Activated CD8-positive, alpha-beta T cell treated with anti-CD3 and anti-CD28 coated beads, Interleukin-2, amount 10 ng/mL, durations not matched to agents 7 days and 5 days (primary cell): ENCODE measurements around the gene IL17RE. TPM values are rescaled to one million over a fixed set of nuclear protein-coding genes. Genes with fewer than 3 reads are reported as not detected.
"Not testable (repeated sequence)": the region's sequence is repeated elsewhere in the genome, so short reads cannot be mapped to it uniquely, and the experiment has no call there.

Source experiments
- ATAC-seq: fragments of 150-1000 bp; cut with Tn5 transposase; one replicate; pipeline ENCODE4 v1.10.0; 2021; ENCODE audit warnings: moderate library complexity
- CTCF ChIA-PET: fragments of 350-600 bp; sonication (Branson Sonifier 250); formaldehyde crosslinking; loops from one replicate; lab custom pipeline; 2021; ENCODE audit warnings: antibody characterized with exemption; lab: Charles Lee
- POLR2A ChIA-PET: fragments of 350-600 bp; sonication (Branson Sonifier 250); formaldehyde crosslinking; loops from one replicate; lab custom pipeline; 2021; ENCODE audit warnings: antibody characterized with exemption; lab: Charles Lee
- DNase-seq: peaks from one replicate; pipeline ENCODE4 v3.0.0-alpha.2; 2020
- H3K27ac Mint-ChIP-seq: one replicate; pipeline ENCODE4 v1.8.0; 2021; ENCODE audit warnings: mild to moderate bottlenecking, mixed read lengths
- H3K27me3 Mint-ChIP-seq: one replicate; pipeline ENCODE4 v1.8.0; 2021; ENCODE audit warnings: low read depth, mixed read lengths
- H3K36me3 Mint-ChIP-seq: one replicate; pipeline ENCODE4 v1.8.0; 2021; ENCODE audit warnings: low read depth, mixed read lengths
- H3K4me1 Mint-ChIP-seq: one replicate; pipeline ENCODE4 v1.8.0; 2021; ENCODE audit warnings: low read depth, mixed read lengths
- H3K4me3 Mint-ChIP-seq: one replicate; pipeline ENCODE4 v1.8.0; 2021; ENCODE audit warnings: mild to moderate bottlenecking, mixed read lengths
- H3K9me3 Mint-ChIP-seq: one replicate; pipeline ENCODE4 v1.8.0; 2022; ENCODE audit warnings: mixed read lengths; ENCODE audit not compliant: insufficient read depth
- total RNA-seq, 2 experiments: library from RNA; stranded (reverse); gene quantifications; one replicate each; pipeline ENCODE4 v1.2.3, GENCODE V29; 2021

The IL17RE gene
- total RNA-seq, 2 experiments from 2014 or later = 1.3 to 1.8 TPM

GRCh38 chr3:9884555-9885165 lies 18.0 kb upstream of the IL17RE start:
- H3K4me1 Mint-ChIP-seq = peaks cover 3% of the 10 kb centered on the region
- CTCF ChIA-PET = interaction anchor here (1.0 to 1.8 kb wide), 3 partner anchors 46 to 380 kb away, joined by 3 to 6 read pairs (median 5); no protein-coding TSS in a partner anchor
- H3K9me3 Mint-ChIP-seq = no peaks in the 10 kb centered on the region
- no peaks in the 10 kb centered on the region for H3K36me3 Mint-ChIP-seq
- ATAC-seq = no peak
- H3K4me3 Mint-ChIP-seq = no peak overlapping the region
- POLR2A ChIA-PET = no interaction called here
- H3K27me3 Mint-ChIP-seq = peaks cover 8% of the 10 kb centered on the region
- no peak overlapping the region for H3K27ac Mint-ChIP-seq
- no peak for DNase-seq

GRCh38 chr3:9886328-9886727 lies 16.3 kb upstream of the IL17RE start:
- H3K27ac Mint-ChIP-seq = no peak overlapping the region
- peaks cover 5% of the 10 kb centered on the region for H3K27me3 Mint-ChIP-seq
- POLR2A ChIA-PET = no interaction called here
- peaks cover 6% of the 10 kb centered on the region for H3K36me3 Mint-ChIP-seq
- H3K4me3 Mint-ChIP-seq = no peak overlapping the region
- peaks cover 11% of the 10 kb centered on the region for H3K4me1 Mint-ChIP-seq
- no peak for DNase-seq
- CTCF ChIA-PET = interaction anchor here (1.3 kb wide), 1 partner anchor 16 kb away, joined by 3 read pairs; the partner anchor contains the start of gene IL17RE
- no peaks in the 10 kb centered on the region for H3K9me3 Mint-ChIP-seq
- no peak for ATAC-seq

- ChIA-PET POLR2A (no interaction called here), CTCF (interaction anchor here (1.3 kb wide), 1 partner anchor 15 kb away, joined by 3 read pairs; the partner anchor contains the start of gene IL17RE)
- peaks cover 5% of the 10 kb centered on the region for H3K27me3 Mint-ChIP-seq
- ATAC-seq (no peak), DNase-seq (no peak)
- H3K9me3 Mint-ChIP-seq = no peaks in the 10 kb centered on the region
- no peak overlapping the region for H3K27ac Mint-ChIP-seq
- H3K4me3 Mint-ChIP-seq = no peak overlapping the region
- peaks cover 18% of the 10 kb centered on the region for H3K4me1 Mint-ChIP-seq
- peaks cover 13% of the 10 kb centered on the region for H3K36me3 Mint-ChIP-seq
Measured at GRCh38 chr3:9887480-9887879, 15.2 kb upstream of the IL17RE start.

- Mint-ChIP-seq H3K4me1 (peaks cover 26% of the 10 kb centered on the region), H3K36me3 (peaks cover 21% of the 10 kb centered on the region), H3K9me3 (no peaks in the 10 kb centered on the region), H3K27me3 (peaks cover 5% of the 10 kb centered on the region), H3K27ac (no peak overlapping the region), H3K4me3 (no peak overlapping the region)
- ChIA-PET POLR2A (no interaction called here), CTCF (no interaction called here)
- DNase-seq (no peak), ATAC-seq (no peak)
Measured at GRCh38 chr3:9888540-9888939, 14.1 kb upstream of the IL17RE start.

GRCh38 chr3:9889405-9889804 lies 13.2 kb upstream of the IL17RE start:
- ATAC-seq = no peak
- DNase-seq = no peak
- Mint-ChIP-seq H3K4me1 (peaks cover 32% of the 10 kb centered on the region), H3K27ac (peak overlapping the region; percentile 98), H3K4me3 (peak overlapping the region; percentile 99), H3K9me3 (no peaks in the 10 kb centered on the region), H3K27me3 (peaks cover 2% of the 10 kb centered on the region), H3K36me3 (peaks cover 29% of the 10 kb centered on the region)
- ChIA-PET POLR2A (interaction anchor here (1.1 to 2.7 kb wide), 4 partner anchors 18 to 97 kb away, joined by 3 to 15 read pairs (median 4); partner anchors contain the start of gene EMC3), CTCF (interaction anchor here (3.3 to 3.5 kb wide), 2 partner anchors 13 to 43 kb away, joined by 20 to 34 read pairs; partner anchors contain the start of genes CRELD1 and IL17RE)

- Mint-ChIP-seq H3K4me1 (peaks cover 38% of the 10 kb centered on the region), H3K9me3 (no peaks in the 10 kb centered on the region), H3K4me3 (peak within 1 kb of the TSS; percentile 99), H3K27me3 (peaks cover 2% of the 10 kb centered on the region), H3K36me3 (peaks cover 35% of the 10 kb centered on the region), H3K27ac (peak within 1 kb of the TSS; percentile 98)
- peak; percentile 91 for ATAC-seq
- ChIA-PET CTCF (interaction anchor here (1.9 to 3.5 kb wide), 4 partner anchors 12 to 56 kb away, joined by 7 to 34 read pairs (median 15); partner anchors contain the start of genes CRELD1, IL17RE and RPUSD3), POLR2A (interaction anchor here (0.6 to 2.7 kb wide), 17 partner anchors 11 to 138 kb away, joined by 3 to 29 read pairs (median 4); partner anchors contain the start of genes CIDEC, CRELD1, EMC3 and IL17RE)
- peak; percentile 93 for DNase-seq
Measured at GRCh38 chr3:9890249-9891071, 12.2 kb upstream of the IL17RE start, which contains the start of gene JAGN1. Gene JAGN1, plus strand, starts transcription at chr3:9890610. Its CDS starts 113 bp downstream, at chr3:9890723.

GRCh38 chr3:9891072-9891622 lies 11.5 kb upstream of the IL17RE start:
- Mint-ChIP-seq H3K4me1 (peaks cover 38% of the 10 kb centered on the region), H3K27me3 (peaks cover 2% of the 10 kb centered on the region), H3K9me3 (no peaks in the 10 kb centered on the region), H3K36me3 (peaks cover 35% of the 10 kb centered on the region), H3K4me3 (peak overlapping the region; percentile 99), H3K27ac (peak overlapping the region; percentile 98)
- POLR2A ChIA-PET = interaction anchor here (0.6 to 2.7 kb wide), 11 partner anchors 10 to 59 kb away, joined by 3 to 29 read pairs (median 4); partner anchors contain the start of genes CRELD1 and IL17RE
- CTCF ChIA-PET = interaction anchor here (1.9 to 3.5 kb wide), 4 partner anchors 11 to 56 kb away, joined by 7 to 34 read pairs (median 15); partner anchors contain the start of genes CRELD1, IL17RE and RPUSD3
- DNase-seq (no peak), ATAC-seq (no peak)

GRCh38 chr3:9893739-9894138 lies 8.9 kb upstream of the IL17RE start:
- H3K4me1 Mint-ChIP-seq = peaks cover 41% of the 10 kb centered on the region
- peaks cover 38% of the 10 kb centered on the region for H3K36me3 Mint-ChIP-seq
- ChIA-PET POLR2A (interaction anchor here (0.6 to 1.6 kb wide), 6 partner anchors 9 to 106 kb away, joined by 3 to 10 read pairs (median 3); partner anchors contain the start of genes IL17RE and RPUSD3), CTCF (interaction anchor here (1.4 to 1.5 kb wide), 2 partner anchors 39 to 45 kb away, joined by 3 to 5 read pairs; no protein-coding TSS in a partner anchor)
- DNase-seq = no peak
- H3K9me3 Mint-ChIP-seq = no peaks in the 10 kb centered on the region
- no peak overlapping the region for H3K27ac Mint-ChIP-seq
- no peak for ATAC-seq
- H3K4me3 Mint-ChIP-seq = no peak overlapping the region
- no peaks in the 10 kb centered on the region for H3K27me3 Mint-ChIP-seq

GRCh38 chr3:9895715-9896114 lies 6.9 kb upstream of the IL17RE start:
- POLR2A ChIA-PET = interaction anchor here (0.7 kb wide), 1 partner anchor 103 kb away, joined by 3 read pairs; the partner anchor contains the start of gene ARPC4
- not testable (repeated sequence) for H3K27me3 Mint-ChIP-seq, DNase-seq, ATAC-seq, H3K27ac Mint-ChIP-seq, H3K9me3 Mint-ChIP-seq, H3K4me3 Mint-ChIP-seq
- H3K36me3 Mint-ChIP-seq = peaks cover 36% of the 10 kb centered on the region
- H3K4me1 Mint-ChIP-seq = peaks cover 36% of the 10 kb centered on the region
- CTCF ChIA-PET = interaction anchor here (0.6 to 0.8 kb wide), 2 partner anchors 9 to 36 kb away, joined by 3 read pairs; no protein-coding TSS in a partner anchor

GRCh38 chr3:9896755-9897407 lies 5.8 kb upstream of the IL17RE start:
- H3K4me3 Mint-ChIP-seq, H3K27me3 Mint-ChIP-seq, CTCF ChIA-PET, H3K27ac Mint-ChIP-seq, ATAC-seq, H3K9me3 Mint-ChIP-seq, DNase-seq, POLR2A ChIA-PET: not testable (repeated sequence)
- H3K4me1 Mint-ChIP-seq = peaks cover 40% of the 10 kb centered on the region
- H3K36me3 Mint-ChIP-seq = peaks cover 28% of the 10 kb centered on the region
